Activated naive CD8-positive, alpha-beta T cell treated with anti-CD3 and anti-CD28 coated beads, Interleukin-2, amount 50 U/mL, for 24 hours (primary cell): Measurements from ENCODE around the gene CREBBP.

ENCODE experiments used
- ATAC-seq: fragments of 150-1000 bp; cut with Tn5 transposase; one replicate; pipeline ENCODE4 v1.10.0; 2021
- DNase-seq: peaks from one replicate; pipeline ENCODE4 v3.0.0; 2021
- H3K27ac Mint-ChIP-seq: one replicate; pipeline ENCODE4 v1.8.0; 2021; ENCODE audit warnings: mild to moderate bottlenecking, mixed read lengths
- H3K27me3 Mint-ChIP-seq: one replicate; pipeline ENCODE4 v1.8.0; 2021; ENCODE audit warnings: mixed read lengths
- H3K36me3 Mint-ChIP-seq: one replicate; pipeline ENCODE4 v1.8.0; 2021; ENCODE audit warnings: low read depth, mixed read lengths
- H3K4me1 Mint-ChIP-seq: one replicate; pipeline ENCODE4 v1.8.0; 2021; ENCODE audit warnings: mixed read lengths
- H3K4me3 Mint-ChIP-seq: one replicate; pipeline ENCODE4 v1.8.0; 2021; ENCODE audit warnings: mild to moderate bottlenecking, moderate library complexity, mixed read lengths
- H3K9me3 Mint-ChIP-seq: one replicate; pipeline ENCODE4 v1.8.0; 2021; ENCODE audit warnings: mixed read lengths

The CREBBP gene

GRCh38 chr16:3854750-3855541 lies 25.6 kb downstream of the CREBBP start:
- H3K4me1 Mint-ChIP-seq = peaks cover 66% of the 10 kb centered on the region
- no peaks in the 10 kb centered on the region for H3K36me3 Mint-ChIP-seq

GRCh38 chr16:3850544-3850899 lies 30.0 kb downstream of the CREBBP start:
- Mint-ChIP-seq H3K36me3 (peaks cover 16% of the 10 kb centered on the region), H3K4me1 (peaks cover 35% of the 10 kb centered on the region), H3K27ac (no peak overlapping the region), H3K27me3 (no peaks in the 10 kb centered on the region), H3K9me3 (no peaks in the 10 kb centered on the region), H3K4me3 (no peak overlapping the region)
- ATAC-seq (no peak), DNase-seq (no peak)

More at GRCh38 chr16:3854750-3855541, 25.6 kb downstream of the CREBBP start:
- no peak overlapping the region for H3K4me3 Mint-ChIP-seq
- no peaks in the 10 kb centered on the region for H3K9me3 Mint-ChIP-seq
- ATAC-seq = no peak
- H3K27ac Mint-ChIP-seq = no peak overlapping the region
- H3K27me3 Mint-ChIP-seq = no peaks in the 10 kb centered on the region
- DNase-seq = no peak

- Mint-ChIP-seq H3K4me3 (no peak overlapping the region), H3K27ac (no peak overlapping the region), H3K27me3 (no peaks in the 10 kb centered on the region), H3K36me3 (peaks cover 16% of the 10 kb centered on the region), H3K9me3 (no peaks in the 10 kb centered on the region), H3K4me1 (peaks cover 33% of the 10 kb centered on the region)
- ATAC-seq (no peak), DNase-seq (no peak)
Observed at GRCh38 chr16:3849751-3850543, 30.6 kb downstream of the CREBBP start.

GRCh38 chr16:3846595-3847091 lies 33.9 kb downstream of the CREBBP start:
- no peaks in the 10 kb centered on the region for H3K9me3 Mint-ChIP-seq
- H3K27ac Mint-ChIP-seq = no peak overlapping the region
- H3K36me3 Mint-ChIP-seq = peaks cover 19% of the 10 kb centered on the region
- H3K27me3 Mint-ChIP-seq = no peaks in the 10 kb centered on the region
- DNase-seq (no peak), ATAC-seq (no peak)
- peaks cover 30% of the 10 kb centered on the region for H3K4me1 Mint-ChIP-seq
- H3K4me3 Mint-ChIP-seq = no peak overlapping the region

- DNase-seq (no peak), ATAC-seq (no peak)
- no peaks in the 10 kb centered on the region for H3K27me3 Mint-ChIP-seq
- peaks cover 31% of the 10 kb centered on the region for H3K4me1 Mint-ChIP-seq
- no peak overlapping the region for H3K27ac Mint-ChIP-seq
- no peak overlapping the region for H3K4me3 Mint-ChIP-seq
- no peaks in the 10 kb centered on the region for H3K9me3 Mint-ChIP-seq
- H3K36me3 Mint-ChIP-seq = peaks cover 19% of the 10 kb centered on the region
Observed at GRCh38 chr16:3846087-3846486, 34.4 kb downstream of the CREBBP start.

- H3K4me3 Mint-ChIP-seq = no peak overlapping the region
- H3K9me3 Mint-ChIP-seq = no peaks in the 10 kb centered on the region
- H3K4me1 Mint-ChIP-seq = peaks cover 43% of the 10 kb centered on the region
Observed at GRCh38 chr16:3842994-3843393, 37.5 kb downstream of the CREBBP start.

GRCh38 chr16:3841729-3842508 lies 38.6 kb downstream of the CREBBP start:
- no peaks in the 10 kb centered on the region for H3K27me3 Mint-ChIP-seq
- no peak overlapping the region for H3K27ac Mint-ChIP-seq
- H3K9me3 Mint-ChIP-seq = no peaks in the 10 kb centered on the region
- no peak overlapping the region for H3K4me3 Mint-ChIP-seq
- peaks cover 7% of the 10 kb centered on the region for H3K36me3 Mint-ChIP-seq
- ATAC-seq (no peak), DNase-seq (no peak)
- peaks cover 43% of the 10 kb centered on the region for H3K4me1 Mint-ChIP-seq

More at GRCh38 chr16:3842994-3843393, 37.5 kb downstream of the CREBBP start:
- no peak overlapping the region for H3K27ac Mint-ChIP-seq
- ATAC-seq (no peak), DNase-seq (no peak)
- H3K27me3 Mint-ChIP-seq = no peaks in the 10 kb centered on the region
- peaks cover 8% of the 10 kb centered on the region for H3K36me3 Mint-ChIP-seq

GRCh38 chr16:3839402-3840184 lies 40.9 kb downstream of the CREBBP start:
- Mint-ChIP-seq H3K27ac (no peak overlapping the region), H3K9me3 (peaks cover under 1% of the 10 kb centered on the region), H3K4me1 (peaks cover 31% of the 10 kb centered on the region), H3K36me3 (peaks cover 6% of the 10 kb centered on the region), H3K27me3 (no peaks in the 10 kb centered on the region), H3K4me3 (no peak overlapping the region)
- no peak for ATAC-seq
- no peak for DNase-seq

- no peak overlapping the region for H3K4me3 Mint-ChIP-seq
- peaks cover 6% of the 10 kb centered on the region for H3K9me3 Mint-ChIP-seq
- H3K36me3 Mint-ChIP-seq = peaks cover 11% of the 10 kb centered on the region
- ATAC-seq (no peak), DNase-seq (no peak)
- no peak overlapping the region for H3K27ac Mint-ChIP-seq
- peaks cover 31% of the 10 kb centered on the region for H3K4me1 Mint-ChIP-seq
- H3K27me3 Mint-ChIP-seq = no peaks in the 10 kb centered on the region
Observed at GRCh38 chr16:3838600-3839401, 41.7 kb downstream of the CREBBP start.

GRCh38 chr16:3837851-3838586 lies 42.5 kb downstream of the CREBBP start:
- no peak for ATAC-seq
- peaks cover 13% of the 10 kb centered on the region for H3K9me3 Mint-ChIP-seq
- no peak for DNase-seq
- H3K27ac Mint-ChIP-seq = no peak overlapping the region
- no peak overlapping the region for H3K4me3 Mint-ChIP-seq
- H3K36me3 Mint-ChIP-seq = peaks cover 19% of the 10 kb centered on the region
- peaks cover 28% of the 10 kb centered on the region for H3K4me1 Mint-ChIP-seq
- no peaks in the 10 kb centered on the region for H3K27me3 Mint-ChIP-seq

- peaks cover 32% of the 10 kb centered on the region for H3K36me3 Mint-ChIP-seq
- peaks cover 18% of the 10 kb centered on the region for H3K4me1 Mint-ChIP-seq
- no peak overlapping the region for H3K27ac Mint-ChIP-seq
- H3K9me3 Mint-ChIP-seq = peaks cover 19% of the 10 kb centered on the region
- no peaks in the 10 kb centered on the region for H3K27me3 Mint-ChIP-seq
- DNase-seq (no peak), ATAC-seq (no peak)
- H3K4me3 Mint-ChIP-seq = no peak overlapping the region
Observed at GRCh38 chr16:3836641-3837040, 43.9 kb downstream of the CREBBP start.

- no peak for ATAC-seq
- no peak overlapping the region for H3K27ac Mint-ChIP-seq
- peaks cover 20% of the 10 kb centered on the region for H3K4me1 Mint-ChIP-seq
- no peaks in the 10 kb centered on the region for H3K27me3 Mint-ChIP-seq
- no peak overlapping the region for H3K4me3 Mint-ChIP-seq
- DNase-seq = no peak
- H3K9me3 Mint-ChIP-seq = peaks cover 19% of the 10 kb centered on the region
- H3K36me3 Mint-ChIP-seq = peaks cover 38% of the 10 kb centered on the region
Observed at GRCh38 chr16:3835089-3835602, 45.4 kb downstream of the CREBBP start.
